HG03521 (cell line): ENCODE results near the gene MANSC4.

Experiments
- ATAC-seq: cut with Tn5 transposase; IDR thresholded peaks from one replicate; pipeline ENCODE4 v1.9.1; 2021; ENCODE audit warnings: mild to moderate bottlenecking, moderate library complexity; ENCODE audit not compliant: unreplicated experiment

MANSC4 gene

DNA sequence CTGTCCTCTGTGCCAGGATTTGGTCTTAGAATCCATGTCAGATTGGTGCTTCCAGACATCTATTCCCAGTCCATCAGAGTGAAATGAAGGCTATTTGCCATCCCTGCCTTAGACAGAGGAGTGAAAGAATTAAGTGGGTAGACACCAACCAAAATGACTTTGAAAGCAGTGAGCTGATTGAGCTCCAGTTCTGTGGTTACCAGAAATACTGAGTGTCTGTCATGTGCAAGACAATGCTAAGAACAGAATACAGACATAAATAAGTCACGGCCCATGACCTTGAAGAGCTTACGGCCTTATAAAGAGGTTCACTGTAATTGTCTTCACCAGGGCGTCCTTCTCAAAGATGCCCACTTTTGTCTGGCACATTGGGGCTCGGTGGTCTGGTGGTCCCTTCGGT is 21.6 kb upstream of the MANSC4 start:
- ATAC-seq: no peak

DNA sequence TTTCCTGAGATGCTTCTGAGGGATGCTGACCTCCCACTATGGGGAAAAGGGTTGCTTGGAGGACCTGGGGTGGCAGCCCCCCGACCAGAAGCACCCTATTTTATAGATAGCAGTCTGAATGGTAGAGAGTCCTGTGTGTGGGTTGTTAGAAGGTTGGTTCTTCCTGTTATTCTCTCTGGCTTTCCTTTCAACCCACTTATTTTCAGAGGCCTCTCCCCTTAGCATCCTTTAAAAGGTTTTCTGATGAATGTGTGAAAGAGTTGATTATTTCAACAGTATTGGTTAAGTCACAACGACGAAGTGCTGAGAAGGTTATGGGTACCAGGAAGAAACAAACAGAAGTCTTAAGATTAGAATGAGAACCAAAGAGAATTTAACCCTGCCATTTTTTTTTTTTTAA is 20.8 kb upstream of the MANSC4 start:
- ATAC-seq: no peak

DNA sequence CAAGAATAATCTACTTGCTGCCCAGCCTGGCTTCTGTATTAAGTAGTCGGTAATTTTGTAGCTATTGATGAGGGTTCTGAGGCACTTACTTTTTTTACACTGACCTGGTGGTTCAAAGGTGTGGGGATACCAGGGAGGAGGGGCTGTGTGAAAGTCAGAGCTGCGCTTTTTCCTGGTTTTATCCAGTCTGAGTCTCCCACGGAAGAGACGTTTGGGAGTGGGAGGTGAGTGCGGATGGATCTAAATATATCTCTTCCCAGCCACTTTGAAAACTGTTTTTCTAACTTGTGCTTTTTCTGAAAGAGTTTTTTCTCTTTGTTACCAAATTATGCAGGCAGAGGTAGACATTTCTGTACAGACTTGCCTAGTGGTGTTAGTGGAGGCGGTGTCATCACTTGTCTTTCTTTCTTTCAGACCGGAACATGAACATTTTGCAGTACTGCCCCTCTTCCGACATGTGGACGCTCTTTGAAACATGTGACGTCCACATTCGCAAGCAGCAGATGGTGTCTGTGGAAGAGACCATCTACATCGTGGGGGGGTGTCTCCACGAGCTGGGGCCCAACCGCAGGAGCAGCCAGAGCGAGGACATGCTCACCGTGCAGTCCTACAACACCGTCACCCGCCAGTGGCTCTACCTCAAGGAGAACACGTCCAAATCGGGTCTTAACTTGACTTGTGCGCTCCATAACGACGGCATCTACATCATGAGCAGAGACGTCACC is 17.4 kb upstream of the MANSC4 start:
- ATAC-seq: no peak

DNA sequence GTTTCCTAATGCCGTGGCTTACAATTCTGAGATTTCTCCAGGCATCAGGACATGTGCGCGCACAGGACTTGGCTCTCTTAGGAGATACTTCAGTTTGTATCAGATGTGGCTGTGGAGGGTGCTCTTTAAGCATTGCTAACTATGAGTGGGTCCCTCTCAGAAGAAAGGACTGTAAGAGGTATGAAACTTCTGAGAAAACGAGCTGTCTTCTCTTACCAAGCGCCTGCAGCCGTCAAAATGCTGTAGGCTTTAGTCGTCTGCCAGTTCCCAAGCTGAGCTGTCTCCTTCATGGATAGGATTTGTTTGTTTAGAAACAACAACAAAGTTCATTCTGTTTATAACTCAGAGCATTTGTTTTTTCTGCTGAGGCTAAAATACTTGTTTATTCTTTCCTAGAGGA is 16.1 kb upstream of the MANSC4 start:
- ATAC-seq: no peak

DNA sequence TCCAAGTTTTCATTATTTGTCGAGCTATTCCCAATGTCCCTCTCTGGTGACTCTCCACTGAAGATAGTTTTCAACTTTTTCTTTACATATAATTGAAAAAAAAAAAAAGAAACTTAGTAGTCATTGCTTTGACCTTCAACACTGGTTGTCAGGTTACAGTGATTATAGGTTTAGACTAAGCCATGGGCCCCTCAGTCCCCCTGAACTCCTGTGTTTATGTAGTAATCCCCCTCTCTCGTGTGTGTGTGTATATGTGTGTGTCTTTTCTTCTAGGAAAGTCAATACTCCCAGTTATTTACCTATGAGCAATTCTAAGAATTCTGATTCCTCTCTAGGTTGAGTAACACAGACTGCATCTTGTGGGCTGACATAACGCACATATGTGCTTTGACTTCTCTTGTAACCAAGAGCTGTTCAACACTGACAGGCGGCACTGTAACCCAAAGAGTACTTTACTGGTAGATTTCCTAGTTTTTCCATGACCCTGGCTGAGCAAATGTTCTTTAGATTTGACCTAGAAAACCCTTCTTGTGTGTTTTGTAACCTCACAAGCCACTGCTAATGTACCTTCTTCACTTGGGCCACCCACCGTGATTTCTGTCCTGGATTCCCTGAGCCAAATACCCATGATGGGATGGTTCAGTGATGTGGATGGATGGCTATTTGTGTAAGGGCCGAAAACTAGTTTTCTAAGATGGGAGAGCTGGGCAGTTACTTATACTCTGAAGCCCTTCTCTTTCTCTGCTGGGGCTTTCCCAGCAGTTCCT is 15.0 kb upstream of the MANSC4 start:
- ATAC-seq: no peak

DNA sequence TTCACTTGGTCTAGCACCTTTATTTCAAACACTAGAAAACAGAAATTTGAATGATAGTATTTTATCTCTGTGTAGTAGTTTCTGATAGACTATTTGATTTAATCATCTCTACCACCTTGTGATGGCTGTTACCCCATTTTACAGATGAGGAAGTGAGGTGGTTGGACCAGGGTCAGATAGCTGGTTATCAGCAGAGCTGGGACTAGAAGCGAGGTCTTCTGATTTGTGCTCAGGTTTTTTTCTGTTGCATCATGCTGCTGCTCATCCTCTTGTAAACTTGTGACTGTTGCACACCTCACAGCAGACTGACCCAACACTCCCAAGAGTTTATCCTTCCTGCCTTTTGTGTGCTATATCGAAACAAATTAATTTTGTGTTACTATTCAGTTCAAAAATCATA is 10.1 kb upstream of the MANSC4 start:
- no peak for ATAC-seq

DNA sequence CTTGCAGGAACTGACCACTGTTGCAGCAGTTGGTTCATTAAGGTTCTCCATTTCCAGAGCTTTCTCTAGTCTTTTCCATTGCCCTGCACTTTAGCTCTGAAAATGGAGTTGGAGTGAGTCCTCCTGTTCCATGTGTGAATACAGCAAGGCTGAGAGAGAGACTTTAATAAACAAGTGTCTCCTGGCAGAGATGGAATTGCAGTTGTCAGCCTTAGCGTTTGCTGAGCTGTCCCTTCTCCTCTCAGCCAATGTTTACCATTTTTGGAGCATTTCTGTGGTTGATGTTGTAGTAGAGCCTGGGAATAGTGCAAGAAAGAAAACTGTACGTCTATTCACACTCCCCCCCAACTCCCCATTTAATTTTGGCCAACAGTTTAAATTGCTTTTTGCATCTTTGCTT is 7.5 kb upstream of the MANSC4 start:
- ATAC-seq: no peak

DNA sequence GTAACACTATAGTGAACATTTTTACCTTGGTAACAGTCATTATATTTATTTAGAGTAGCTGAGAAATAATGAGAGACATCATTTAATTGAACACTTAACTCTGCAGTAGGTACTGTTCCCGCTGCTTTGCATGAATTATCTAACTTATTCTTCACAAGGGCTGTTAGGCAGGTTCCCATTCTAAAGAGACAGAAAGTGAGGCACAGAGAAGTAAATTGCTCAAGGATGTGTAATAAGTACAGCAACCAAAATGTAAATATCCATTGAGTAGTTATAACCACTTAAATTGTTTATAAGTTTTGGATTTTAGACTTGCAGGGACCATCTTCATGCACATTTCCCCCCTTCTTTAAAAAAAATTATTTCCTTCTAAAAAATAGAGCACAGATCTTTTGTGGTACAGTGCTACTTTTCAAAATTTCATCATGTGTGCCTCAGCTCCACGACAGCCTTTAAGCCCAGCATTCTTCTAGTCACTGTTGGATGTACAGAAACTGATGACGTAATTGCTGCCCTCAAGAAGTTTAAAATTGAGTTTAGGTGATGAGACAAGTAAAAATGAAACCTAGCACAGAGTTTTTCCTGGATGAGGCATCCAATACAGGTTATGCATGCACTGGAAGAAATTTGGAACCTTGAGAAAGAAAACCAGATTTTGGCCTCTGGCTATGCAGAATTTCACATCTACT is 6.0 kb upstream of the MANSC4 start:
- ATAC-seq: no peak

DNA sequence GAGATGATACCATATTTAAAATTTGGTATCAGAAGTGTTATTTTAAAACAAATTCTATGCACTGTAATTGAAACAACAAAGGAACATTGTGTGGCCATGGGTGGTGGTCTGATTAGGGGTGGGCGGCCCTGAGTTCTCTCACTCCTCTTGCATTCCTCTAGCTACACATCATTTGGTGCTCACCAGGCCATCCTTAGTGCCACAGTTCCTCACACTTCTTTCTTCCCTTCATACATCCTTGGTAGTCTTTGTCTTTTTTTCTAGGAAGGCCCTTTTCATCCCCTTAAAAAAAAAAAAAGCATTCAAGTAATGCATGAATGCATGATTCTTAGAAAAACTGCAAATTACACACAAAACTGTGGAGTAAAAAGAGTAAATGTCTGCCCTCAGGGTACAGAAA is 2.4 kb upstream of the MANSC4 start:
- no peak for ATAC-seq

DNA sequence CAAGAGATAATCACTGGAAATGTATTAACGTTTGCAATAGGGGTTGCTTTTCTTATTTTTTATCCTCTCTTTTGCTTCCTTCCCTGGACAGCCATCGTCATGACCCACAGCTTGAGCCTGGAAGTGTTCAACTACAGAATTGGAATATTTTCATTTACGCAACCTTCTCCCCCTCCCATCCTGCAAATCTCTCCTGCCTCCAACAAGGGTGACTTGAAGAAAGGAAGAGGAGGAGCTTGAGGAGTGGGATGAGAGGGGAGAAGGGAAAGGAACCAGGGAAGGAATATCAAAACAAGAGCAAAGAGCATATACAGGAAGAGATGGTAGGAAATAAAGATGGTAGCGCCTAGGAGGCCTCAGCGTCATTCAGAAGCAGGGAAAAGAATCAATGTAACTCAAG is 1.6 kb upstream of the MANSC4 start:
- ATAC-seq: no peak

DNA sequence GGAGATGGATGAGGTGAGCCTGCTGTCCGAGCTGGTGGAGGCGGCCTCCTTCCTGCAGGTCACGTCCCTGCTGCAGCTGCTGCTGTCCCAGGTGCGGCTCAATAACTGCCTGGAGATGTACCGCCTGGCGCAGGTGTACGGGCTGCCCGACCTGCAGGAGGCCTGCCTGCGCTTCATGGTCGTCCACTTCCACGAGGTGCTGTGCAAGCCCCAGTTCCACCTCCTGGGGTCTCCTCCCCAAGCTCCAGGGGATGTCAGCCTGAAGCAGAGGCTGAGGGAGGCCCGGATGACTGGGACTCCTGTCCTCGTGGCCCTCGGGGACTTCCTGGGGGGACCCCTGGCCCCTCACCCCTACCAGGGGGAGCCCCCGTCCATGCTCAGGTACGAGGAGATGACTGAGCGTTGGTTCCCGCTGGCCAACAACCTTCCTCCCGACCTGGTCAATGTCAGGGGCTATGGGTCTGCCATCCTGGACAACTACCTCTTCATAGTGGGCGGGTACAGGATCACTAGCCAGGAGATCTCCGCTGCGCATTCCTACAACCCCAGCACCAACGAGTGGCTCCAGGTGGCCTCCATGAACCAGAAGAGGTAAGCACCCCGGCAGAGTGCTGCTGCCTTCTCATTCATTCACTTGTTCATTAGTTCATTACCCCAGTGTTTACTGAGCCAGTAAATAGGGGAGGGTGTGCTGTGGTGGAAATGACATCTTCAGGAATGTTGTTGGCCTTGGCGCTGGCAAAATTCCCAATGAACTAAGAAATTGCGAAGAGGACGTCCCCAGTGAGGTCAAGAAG is 774 bp upstream of the MANSC4 start:
- ATAC-seq: peak; percentile 17

DNA sequence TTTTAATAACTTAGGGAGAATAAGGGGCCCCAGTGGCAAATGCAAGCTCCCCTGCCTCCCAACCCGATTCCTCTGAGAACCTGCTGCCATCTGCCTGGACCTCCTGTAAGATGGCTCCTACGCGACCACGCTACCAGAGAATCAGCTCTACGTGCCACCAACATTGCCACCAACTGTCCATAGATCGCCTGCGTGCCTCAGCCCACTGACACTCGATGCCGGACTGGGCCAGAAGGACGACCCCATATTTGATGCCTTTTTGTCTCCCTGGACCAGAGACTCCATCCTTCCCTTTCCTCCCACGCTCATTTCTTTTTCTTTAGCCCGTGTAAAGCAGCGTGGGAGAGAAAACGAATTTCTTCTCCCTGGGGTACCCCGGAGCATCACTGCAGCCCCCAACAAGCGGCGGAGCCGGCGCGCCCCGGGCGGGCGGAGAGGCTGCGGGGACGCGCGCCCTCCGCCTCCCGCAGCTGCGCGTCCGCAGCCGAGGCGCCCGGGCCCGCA is 568 bp downstream of the MANSC4 start:
- ATAC-seq: peak; percentile 42

DNA sequence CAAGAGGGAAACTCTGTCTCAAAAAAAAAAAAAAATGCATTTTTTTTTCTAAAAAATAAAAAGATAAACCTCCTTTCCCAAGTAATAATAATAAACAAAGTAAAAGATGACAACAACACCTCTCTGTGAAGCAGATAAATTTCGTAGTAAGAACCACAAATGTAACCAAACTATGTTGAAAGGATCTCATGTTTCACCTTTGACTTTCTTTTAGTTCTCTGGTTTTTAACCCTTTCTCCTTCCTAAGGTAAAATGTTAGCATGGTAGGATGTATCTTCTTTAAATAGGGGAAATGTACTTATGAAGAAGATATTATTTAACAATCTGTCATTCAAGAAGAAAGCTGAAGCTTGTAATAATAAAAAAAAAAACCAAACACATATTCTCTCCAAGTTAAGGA is 1.8 kb downstream of the MANSC4 start:
- no peak for ATAC-seq

DNA sequence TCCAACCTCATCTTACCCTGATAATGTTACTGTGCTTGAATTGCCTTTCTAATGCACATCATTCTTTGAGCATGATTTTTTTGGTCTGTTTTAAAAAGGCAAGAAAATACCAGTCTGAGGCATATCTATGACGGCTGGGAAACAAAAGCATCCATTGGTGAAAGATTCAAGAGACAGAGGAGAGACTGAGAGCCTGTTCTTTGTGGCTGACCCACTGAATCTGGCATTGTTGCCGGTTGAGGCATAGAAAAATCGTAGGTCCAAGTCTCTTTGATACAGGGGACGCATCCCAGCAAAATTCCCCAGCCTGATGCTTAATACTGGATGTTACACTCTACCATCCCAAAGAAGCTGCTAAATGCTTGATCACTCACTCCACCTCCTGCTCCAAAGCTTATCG is 2.9 kb downstream of the MANSC4 start:
- no peak for ATAC-seq

DNA sequence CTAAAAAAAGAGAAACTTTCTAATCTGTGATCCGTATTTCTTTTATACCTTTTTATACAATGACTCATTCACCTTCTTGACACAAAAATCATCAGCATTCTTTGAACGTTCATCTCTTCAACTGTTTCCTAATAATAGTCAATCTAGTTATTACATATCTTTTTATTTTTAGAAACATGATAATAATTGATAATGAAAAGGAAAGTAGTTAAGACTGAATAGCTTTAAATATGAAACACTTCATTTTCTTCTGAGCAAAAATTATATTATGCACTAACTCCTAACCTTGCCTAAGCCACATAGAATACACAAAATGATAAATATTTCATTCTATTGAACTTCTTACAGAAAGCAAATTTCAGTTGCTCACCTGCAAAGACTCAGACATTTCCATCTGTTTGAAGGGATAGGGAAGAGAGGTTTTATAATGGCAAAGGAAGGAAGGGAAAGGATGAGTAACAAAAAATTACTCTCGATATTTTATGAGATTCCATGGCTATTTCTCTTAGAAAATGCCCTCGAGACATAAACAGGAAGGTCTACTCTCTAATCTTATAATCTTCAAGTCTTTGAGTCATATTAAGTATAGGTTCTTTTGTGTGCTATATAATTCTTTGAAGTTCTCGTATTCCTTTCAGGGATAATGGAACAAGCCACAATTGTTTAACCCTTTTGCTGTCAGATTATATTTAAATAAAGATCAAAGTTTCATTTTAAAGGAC is 7.5 kb downstream of the MANSC4 start:
- ATAC-seq: no peak

DNA sequence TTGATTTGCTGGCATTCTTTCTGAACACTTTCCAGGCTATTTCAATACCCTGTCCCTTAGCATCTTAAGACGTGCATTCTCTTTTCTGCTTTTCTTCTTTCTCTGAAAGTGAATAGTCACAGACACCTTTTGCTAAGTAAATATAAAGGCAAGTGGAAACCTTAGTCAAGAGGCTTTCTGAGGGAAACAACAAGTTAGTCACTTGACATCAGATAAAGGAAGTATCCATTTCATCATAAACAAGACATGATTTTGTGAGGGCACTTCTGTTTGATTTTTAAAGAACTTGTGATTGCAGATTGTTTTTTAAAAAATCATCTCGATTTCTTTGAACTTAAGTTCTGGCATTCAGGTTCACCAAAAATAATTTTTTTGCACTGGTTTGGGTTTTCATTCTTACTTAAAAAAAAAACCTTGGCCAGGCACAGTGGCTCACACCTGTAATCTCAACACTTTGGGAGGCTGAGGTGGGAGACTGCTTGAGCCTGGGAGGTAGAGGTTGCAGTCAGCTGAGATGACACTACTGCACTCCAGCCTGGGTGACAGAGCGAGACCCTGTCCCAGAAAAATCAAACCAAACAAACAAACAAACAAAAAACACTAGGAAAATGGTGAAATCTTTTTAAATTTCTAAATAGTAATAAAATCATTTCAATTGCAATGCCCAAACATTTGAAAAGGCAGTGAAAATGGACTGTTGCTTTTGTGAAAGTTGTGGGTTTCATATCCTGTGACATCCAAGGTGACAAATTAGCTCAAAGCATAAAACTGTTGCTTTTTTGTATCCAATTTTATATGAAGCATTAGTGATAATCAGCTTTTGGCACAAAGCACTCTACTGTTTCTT is 8.3 kb downstream of the MANSC4 start:
- no peak for ATAC-seq

DNA sequence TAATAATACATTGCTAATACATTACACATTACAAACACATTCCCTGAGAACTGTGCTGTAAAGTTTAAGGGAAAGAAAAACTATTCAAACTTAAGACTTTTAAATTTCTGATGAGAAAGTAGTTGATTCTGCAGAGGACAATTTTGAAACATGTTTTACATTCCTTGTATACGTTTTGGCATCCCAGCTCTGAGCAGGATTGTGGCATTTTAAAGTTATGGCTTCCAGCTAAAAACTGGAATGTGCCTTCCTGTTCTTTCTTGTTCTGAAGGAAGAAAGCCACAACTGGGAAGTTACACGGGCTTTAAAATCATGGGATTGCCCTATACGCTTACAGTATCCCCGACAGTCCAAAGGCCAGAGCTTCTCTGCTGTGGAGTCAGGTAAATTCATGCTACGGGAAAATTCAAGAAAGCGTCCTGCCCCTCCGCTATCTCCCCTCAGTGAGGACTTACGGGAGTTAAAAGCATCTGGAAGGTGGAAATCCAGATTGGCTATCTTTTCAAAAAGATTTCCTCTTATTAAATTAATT is 10.8 kb downstream of the MANSC4 start:
- no peak for ATAC-seq

DNA sequence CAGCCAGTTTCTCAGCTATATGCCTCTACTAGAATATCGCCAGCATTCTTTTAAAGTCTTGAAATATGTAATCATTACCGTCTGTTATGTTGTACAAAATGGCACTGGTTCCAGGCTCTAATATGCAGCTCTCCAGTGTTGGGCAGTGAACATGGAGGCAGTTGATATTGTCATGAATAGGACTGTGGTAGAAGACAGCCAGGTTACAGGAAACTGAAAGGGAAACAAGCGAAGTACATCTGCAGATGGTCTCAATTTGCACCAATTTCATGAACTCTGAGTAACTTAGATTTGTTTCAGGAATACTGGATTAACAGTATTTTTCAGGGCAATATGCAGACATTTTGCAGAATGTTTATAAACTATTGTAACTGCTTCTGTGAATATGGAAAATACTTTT is 13.4 kb downstream of the MANSC4 start:
- ATAC-seq: no peak

DNA sequence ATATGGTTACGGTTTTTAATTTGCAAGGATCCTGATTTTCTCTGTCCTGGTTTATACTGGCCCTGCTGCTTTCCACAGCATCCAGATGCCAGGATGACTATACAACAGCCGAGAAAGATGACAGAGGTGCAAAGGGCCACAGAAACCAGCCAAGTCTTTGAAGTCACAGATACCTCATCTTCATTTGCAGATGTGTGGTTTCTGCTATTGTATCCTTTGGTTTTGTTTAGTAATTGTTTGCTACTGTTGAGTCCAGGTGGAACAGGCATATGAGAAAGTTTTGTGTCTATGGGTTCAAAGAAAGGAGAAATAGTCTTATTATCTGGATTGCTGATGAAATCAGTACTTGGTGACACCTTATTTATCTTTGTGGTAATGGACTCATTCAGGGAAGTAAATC is 17.3 kb downstream of the MANSC4 start:
- ATAC-seq: no peak
